CD4-positive, alpha-beta T cell treated with Interleukin-10 for 1 hour (primary cell): ENCODE measurements around the gene MUC2.

Experiments used
- DNase-seq: peaks from one replicate; pipeline ENCODE4 v3.0.0-alpha.2; 2020

Gene MUC2

GRCh38 chr11:1052133-1053011 lies 22.3 kb upstream of the MUC2 start:
- no peak for DNase-seq

DNA sequence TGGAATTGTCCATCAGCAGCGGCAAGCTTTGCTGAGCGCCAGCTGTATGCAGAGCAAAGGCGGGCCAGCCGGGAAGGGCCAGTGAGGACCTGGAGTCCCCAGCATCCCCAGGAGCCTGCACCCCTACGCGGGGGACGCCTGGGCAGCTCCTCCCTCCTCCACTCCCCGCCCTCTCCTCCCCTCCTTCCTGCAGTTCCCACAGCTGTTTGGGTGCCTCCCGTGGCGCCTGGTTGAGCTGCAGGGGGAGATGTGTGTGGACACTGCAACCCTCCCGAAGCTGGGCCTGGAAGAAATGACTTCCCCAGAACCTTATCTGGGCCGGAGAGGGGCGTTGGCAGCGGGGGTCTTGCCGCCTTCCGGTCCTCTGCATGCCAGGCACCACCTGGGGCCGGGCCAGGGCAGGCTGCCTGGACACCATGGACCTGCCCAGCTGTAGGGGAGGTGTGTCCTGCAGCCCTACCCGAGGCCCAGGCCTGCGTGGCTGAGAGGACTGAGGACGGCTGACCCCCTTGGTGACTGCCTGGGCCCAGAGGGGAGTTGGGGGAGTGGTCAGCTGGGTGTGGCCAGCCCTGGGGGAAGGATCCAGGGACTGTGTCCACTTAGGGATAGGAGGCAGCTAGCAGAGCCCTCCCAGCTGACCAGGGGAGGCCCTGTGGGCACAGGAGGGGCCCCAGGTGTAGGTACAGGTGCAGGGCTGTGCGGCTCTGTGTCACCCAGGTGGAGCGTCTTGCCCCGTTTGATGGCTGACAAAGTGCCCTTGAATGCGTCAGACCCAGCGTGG lies 21.4 kb upstream of the MUC2 start:
- no peak for DNase-seq

- DNase-seq = no peak
These were observed 20.2 kb upstream of the MUC2 start for GRCh38 chr11:1054143-1055108.

DNA sequence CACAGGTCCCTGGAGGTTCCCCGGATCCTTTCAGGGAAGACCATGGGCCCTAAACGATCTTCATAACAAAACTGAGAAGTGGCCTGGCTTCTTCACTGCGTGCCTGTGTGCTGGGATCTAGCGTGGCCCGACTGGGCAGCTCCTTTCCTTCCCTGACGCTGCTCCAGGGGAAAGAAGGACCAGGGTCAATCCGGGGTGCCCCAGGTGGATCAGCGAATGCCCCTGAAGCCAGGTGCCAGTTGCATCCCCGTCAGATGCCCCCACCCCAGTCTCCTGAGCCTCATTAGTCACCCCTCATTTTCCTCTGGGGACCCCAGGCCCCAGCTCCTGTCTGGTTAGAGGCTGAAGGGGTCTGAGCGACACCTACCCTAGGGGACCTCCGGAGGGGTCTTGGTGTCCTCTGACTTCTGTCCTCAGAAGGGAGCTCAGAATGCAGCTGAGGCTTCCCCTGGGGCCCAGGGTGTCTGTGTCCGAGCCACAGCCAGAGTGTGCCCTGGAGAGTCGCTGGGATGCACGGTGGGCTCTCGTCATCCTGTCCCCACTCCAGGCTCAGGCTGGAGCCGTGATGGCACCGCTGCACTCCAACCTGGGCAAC lies 19.5 kb upstream of the MUC2 start:
- DNase-seq = no peak

- no peak for DNase-seq
These were observed 18.5 kb upstream of the MUC2 start for GRCh38 chr11:1055990-1056771.

DNA sequence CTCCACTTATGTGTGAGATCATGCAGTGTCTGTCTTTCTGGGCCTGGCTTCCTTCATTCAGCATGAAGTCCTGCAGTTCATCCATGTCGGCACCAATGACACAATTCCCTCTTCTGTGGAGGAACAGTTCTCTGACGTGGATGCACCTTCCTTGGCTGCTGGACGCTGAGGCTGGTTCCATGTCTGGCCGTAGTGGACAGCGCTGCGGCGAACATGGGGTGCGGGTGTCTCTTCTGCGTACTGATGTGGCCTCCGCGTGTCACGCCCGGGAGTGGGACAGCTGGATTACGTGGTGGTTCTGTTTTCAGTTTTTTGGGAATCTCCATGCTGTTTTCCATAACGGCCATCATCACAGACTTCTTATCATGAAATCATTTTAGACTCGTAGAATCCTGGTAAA lies 16.9 kb upstream of the MUC2 start:
- no peak for DNase-seq

DNA sequence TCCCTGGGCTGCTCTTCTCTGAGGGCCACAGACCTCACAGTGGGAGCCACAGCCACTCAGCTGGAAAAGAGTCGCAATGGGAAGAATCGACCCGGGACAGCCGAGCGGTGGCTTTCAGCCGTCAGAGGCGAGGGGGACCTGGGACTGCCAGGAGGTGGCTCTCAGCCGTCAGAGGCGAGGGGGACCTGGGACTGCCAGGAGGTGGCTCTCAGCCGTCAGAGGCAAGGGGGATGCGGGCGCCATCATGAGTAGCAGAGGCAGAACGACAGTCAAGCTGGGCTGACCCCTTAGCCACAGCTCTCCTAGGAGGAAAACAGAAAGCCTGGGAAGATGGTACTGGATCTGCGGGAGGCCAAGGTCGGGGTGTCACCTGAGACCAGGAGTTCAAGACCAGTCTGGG lies 14.9 kb upstream of the MUC2 start:
- DNase-seq = no peak

DNA sequence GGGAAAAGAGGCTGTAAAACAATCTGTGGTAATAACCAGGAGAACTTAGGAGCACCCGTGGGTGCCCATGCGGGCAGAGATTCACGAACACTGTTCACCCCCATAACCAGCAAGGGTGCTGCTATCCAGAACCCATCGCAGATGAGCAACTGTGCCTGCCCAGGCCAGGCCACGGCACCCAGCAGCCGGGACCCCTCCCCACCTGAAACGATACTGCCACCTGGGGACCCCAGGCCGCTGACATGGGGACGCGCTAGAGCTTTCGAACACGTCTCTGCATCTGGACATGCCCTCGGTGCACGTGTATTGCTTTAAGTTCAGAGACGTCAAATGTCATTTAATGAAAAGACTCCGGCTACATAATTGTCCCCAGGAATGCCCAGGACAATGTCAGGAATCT lies 14.3 kb upstream of the MUC2 start:
- no peak for DNase-seq

- DNase-seq = no peak
These were observed 13.6 kb upstream of the MUC2 start for GRCh38 chr11:1060852-1061616.

DNA sequence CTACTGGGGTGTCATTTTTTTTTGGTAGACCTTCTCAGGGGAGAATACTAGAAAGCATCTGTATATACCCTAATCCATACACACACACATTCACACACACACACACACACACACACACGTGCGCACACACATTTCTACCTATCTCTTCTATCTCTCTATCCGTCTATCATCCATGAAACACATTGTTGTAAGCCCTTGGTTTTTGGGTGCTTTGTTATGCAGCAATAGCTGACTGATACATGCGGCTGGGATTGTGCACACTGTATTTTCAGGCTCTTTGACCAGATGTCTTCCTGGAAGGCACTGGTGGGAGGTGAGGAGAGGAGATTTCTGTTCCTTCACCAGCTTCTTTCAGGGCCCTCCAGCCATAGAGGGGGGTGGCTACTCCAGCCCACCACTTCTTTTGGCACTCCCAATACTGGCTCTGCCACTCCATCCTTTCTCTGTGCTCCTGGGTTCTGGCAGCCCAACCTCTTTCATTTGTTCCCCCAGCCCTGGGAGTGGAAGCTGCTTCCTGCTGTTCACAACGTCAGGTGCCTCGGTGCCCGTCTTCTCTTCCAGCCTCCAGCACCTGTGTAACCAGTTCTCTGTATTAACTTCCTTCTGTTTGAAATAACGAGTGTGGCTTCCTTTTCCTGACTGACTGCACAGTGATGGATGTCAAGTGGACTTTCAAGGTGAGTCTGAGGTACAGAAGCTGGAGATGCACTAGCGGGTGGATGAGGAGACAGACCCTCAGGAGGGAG lies 12.4 kb upstream of the MUC2 start:
- no peak for DNase-seq

DNA sequence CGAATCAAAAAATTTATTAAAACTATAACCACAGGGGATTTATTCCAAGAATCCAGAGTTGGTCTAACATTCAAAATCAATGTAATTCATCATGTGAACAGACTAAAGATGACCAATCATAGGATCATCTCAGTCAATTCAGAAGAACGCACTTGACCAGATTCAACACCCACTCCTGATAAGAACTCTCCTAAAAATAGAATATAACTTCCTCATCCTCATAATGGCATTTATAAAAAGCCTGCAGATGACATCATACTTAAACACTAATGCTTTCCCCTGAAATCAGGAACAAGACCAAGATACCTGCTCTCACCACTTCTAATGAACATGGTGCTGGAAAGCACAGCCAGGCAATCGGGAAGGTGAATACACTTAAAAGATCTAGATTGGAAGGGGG lies 10.5 kb upstream of the MUC2 start:
- DNase-seq = no peak

DNA sequence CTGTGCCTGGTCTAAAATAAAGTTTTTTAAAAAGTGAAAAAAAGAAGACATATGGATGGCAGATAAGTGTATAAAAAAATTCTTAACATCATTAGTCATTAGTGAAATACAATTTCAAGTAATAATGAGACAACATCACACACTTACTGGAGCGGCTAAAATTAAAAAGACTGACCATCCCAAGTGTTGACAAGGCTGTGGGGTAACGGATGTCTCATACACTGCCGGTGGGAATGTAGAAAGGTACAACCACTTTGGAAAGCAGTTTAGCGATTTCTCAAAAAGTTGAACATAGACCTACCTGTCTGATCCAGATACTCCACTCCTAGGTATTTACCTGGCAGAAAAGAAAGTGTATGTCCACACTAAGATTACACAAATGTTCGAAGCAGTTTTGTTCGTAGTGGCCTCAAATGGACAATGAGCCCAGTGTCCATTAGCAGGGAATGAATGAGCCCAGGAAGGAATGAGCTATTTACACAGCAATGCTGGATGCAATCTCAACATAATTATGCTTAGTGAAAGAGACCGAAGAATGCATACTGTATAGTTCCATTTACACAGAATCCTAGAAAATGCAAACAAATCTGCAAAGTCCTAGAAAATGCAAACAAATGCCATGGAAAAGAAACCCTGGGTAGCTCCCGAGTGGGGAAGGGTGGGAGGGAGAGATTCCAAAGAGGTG lies 6.7 kb upstream of the MUC2 start:
- no peak for DNase-seq

DNA sequence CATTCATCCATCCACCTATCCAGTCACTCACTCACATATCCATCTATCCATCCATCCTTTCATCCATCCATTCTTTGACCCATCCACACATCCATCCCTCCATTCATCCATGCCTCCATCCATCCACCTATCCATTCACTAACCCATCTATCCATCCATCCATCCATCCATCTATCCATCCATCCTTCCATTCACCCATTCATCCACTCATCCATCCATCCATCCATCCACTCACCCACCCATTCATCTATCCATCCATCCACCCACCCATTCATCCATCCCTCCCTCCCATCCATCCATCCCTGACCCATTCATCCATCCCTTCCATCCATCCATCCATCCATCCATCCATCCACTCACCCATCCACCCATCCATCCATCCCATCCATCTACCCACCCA lies 4.9 kb upstream of the MUC2 start:
- no peak for DNase-seq

GRCh38 chr11:1070594-1071462 lies 3.8 kb upstream of the MUC2 start:
- DNase-seq = no peak

DNA sequence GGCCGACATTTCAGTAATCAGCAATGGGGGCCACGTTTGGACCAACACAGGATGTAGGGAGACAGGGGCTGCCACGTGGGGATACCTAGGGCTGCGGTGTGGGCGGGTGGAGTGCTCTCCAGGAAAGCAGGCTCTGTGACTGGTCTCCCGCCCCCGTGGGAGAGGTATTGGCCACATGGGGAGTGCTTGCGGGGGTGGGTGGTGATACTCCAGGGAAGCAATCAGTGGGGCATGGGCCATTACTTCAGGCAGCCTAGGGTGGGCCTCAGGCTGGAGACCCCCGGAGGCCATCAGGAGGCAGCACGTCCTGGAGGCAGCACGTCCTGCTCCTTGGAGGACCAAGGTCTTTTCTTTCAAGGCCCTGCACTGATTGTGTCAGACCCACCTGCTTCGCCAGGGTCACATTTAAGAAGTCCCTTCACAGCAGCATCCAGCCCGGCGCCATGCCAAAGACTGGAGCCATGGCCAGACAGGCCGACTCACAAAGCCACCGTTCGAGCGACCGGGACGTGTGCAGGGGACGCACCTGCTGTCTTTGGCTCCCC lies 3.0 kb upstream of the MUC2 start:
- no peak for DNase-seq

- DNase-seq = no peak
These were observed 2.4 kb upstream of the MUC2 start for GRCh38 chr11:1072116-1072820.

- no peak for DNase-seq
These were observed 1.8 kb upstream of the MUC2 start for GRCh38 chr11:1072821-1073231.
